A549 treated with AZD2906 at 1 μM for 4 hours (cell line): ENCODE results near the gene RMRP. TPM values are rescaled to one million over a fixed set of nuclear protein-coding genes. Genes with fewer than 3 reads are reported as not detected.

Experiments
- total RNA-seq: library from RNA; stranded (reverse); fragments of 200-300 nt; extraction: Qiagen RNA extraction; gene quantifications from 5 replicates; pipeline ENCODE4 v1.2.3, GENCODE V29; 2022

RMRP gene
- total RNA-seq = 5.1 to 14.3 TPM (median 9.2 TPM) in 4 of 5 replicates, not detected in the other

DNA sequence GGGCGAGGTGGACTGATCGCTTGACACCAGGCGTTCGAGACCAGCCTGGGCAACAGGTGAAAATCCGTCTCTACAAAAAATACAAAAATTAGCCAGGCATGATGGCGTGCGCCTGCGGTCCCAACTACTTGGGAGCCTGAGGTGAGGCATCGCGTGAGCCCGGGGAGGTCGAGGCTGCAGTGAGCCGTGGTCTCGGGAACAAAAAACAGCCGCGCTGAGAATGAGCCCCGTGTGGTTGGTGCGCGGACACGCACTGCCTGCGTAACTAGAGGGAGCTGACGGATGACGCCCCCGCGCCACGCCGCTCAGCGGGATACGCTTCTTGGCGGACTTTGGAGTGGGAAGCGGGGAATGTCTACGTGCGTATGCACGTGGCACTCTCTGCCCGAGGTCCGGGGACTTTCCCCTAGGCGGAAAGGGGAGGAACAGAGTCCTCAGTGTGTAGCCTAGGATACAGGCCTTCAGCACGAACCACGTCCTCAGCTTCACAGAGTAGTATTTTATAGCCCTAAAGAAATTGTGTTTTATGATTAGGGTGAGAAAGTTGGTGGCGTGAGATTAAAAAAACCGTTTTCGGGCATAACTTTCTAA, at the start of gene RMRP:
TSS of gene RMRP (minus strand) at position 474 of the 591 bp plus-strand sequence.

GRCh38 chr9:35689542-35690293, 31.9 kb upstream of the RMRP start, which contains the start of gene TPM2:
TPM2 (minus strand) TSS chr9:35689925; CDS start chr9:35689817, 108 bp downstream.

GRCh38 chr9:35673132-35674024, 15.6 kb upstream of the RMRP start, which contains the start of gene CA9:
CA9 (plus strand) TSS chr9:35673928; CDS start chr9:35673960, 32 bp downstream.

DNA sequence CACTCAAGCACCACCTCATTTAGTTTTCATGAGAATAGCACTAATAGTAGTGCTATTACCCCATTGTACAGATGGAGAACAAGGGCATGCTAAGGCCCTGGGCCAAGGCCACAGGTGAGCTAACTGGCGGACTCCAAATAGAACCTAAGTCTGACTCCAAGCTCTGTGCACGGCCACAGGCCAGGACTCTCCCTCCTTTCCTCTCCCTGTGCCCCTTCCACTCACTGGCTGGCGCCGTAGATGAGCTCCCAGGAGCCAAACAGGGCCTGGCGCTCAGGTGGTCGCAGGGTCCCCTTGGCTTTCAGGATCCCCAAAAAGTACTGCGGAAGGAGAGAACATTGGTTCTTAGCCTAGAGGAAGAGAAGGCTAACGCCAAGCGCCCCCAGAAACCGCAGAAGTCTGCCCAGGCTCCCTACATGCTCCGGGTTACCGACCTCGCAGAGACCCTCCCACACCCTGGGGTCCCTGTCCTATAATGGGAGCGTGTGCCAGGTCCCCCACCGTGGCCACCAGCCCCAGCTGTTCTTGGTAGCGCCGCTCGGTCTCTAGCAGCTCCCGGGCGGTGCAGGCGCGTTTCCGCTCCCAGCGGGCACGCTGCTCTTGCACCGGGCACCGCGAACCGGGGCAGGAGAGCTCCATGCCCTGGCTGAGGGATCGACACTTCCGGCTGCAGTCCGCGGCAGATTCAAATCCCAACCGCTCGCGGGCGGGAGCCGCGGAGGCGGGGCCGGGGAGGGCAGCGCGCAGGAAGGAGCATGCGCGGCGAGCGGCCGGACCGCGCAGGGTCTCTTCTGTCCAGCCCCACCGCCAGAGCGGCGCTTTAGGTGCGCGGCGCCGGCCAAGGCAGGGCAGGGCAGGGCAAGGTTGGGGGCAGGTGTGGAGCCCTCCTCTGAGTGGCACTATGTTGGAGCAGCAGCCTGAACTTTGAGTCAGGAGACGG, 7.0 kb upstream of the RMRP start, which contains the start of gene ARHGEF39:
TSS of gene ARHGEF39 (minus strand) at position 665 of the 940 bp plus-strand sequence. CDS start at position 639, 26 bp downstream.

GRCh38 chr9:35658137-35658967, 533 bp upstream of the RMRP start, which contains the start of gene CCDC107:
CCDC107 (plus strand) TSS chr9:35658292; CDS start chr9:35658380, 88 bp downstream.

GRCh38 chr9:35650341-35651158, 7.3 kb downstream of the RMRP start, which contains the start of gene SIT1:
SIT1 (minus strand) TSS chr9:35650931; CDS start chr9:35650853, 78 bp downstream.

DNA sequence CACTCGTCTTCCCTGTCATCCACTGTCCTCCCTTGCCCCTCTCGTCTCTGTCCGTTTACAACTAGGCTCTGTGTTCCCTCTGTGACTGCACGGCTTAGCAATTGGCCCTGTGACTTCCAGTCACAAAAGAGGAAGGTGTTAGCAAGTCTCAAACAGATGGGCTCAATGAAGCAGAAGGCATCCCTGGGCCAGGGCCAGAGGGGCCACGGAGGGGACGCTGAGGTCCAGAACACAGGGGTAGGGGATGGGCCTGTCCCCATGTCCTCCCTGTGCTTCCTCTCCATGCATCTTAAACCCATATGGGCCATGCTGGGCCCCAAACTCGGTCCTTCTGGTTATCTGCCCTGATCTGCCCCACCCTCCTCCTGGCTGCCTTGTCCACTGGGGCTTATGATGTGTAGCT, 39.5 kb downstream of the RMRP start, which contains the start of gene CD72:
TSS of gene CD72 (minus strand) at position 89 of the 403 bp plus-strand sequence. CDS start 110 bp downstream, outside the sequence.

Other genes with a start within 250 kb of the RMRP start
- gene RUSC2, start 167.9 kb downstream of the RMRP start, total RNA-seq = 26.6 to 32.2 TPM (median 31.5 TPM) in 5 replicates
- 21.8 to 29.3 TPM (median 28.4 TPM) in 5 replicates for gene TESK1, start 52.8 kb downstream of the RMRP start, total RNA-seq
- gene CD72, start 39.6 kb downstream of the RMRP start, total RNA-seq = 0.15 to 0.22 TPM (median 0.17 TPM) in 4 of 5 replicates, not detected in the other
- 0.07 TPM in 1 of 5 replicates, not detected in the others for gene SIT1, start 7.1 kb downstream of the RMRP start, total RNA-seq
- 25.4 to 33.7 TPM (median 32.3 TPM) in 5 replicates for gene CCDC107, start 273 bp upstream of the RMRP start, total RNA-seq
- gene ARHGEF39, start 7.2 kb upstream of the RMRP start, total RNA-seq = 11.1 to 18.8 TPM (median 16.6 TPM) in 5 replicates
- gene CA9, start 15.9 kb upstream of the RMRP start, total RNA-seq = 6.0 to 10.6 TPM (median 8.0 TPM) in 5 replicates
- gene TPM2, start 31.9 kb upstream of the RMRP start, total RNA-seq = 647 to 712 TPM (median 698 TPM) in 5 replicates
- 118 to 145 TPM (median 125 TPM) in 5 replicates for gene TLN1, start 74.2 kb upstream of the RMRP start, total RNA-seq
- 54.4 to 63.2 TPM (median 57.3 TPM) in 5 replicates for gene CREB3, start 74.6 kb upstream of the RMRP start, total RNA-seq
- gene GBA2, start 91.2 kb upstream of the RMRP start, total RNA-seq = 28.4 to 39.2 TPM (median 31.7 TPM) in 5 replicates
- gene RGP1, start 91.3 kb upstream of the RMRP start, total RNA-seq = 13.5 to 17.7 TPM (median 14.7 TPM) in 5 replicates
- gene MSMP, start 96.3 kb upstream of the RMRP start, total RNA-seq = 0.15 to 0.38 TPM (median 0.23 TPM) in 4 of 5 replicates, not detected in the other
- gene NPR2, start 133.6 kb upstream of the RMRP start, total RNA-seq = 4.2 to 6.3 TPM (median 4.6 TPM) in 5 replicates
- gene SPAG8, start 154.2 kb upstream of the RMRP start, total RNA-seq = 0.34 to 0.52 TPM (median 0.35 TPM) in 5 replicates
- 69.1 to 112 TPM (median 101 TPM) in 5 replicates for gene HINT2, start 157.0 kb upstream of the RMRP start, total RNA-seq
- gene FAM221B, start 170.7 kb upstream of the RMRP start, total RNA-seq = not detected in 5 replicates
- gene TMEM8B, start 171.2 kb upstream of the RMRP start, total RNA-seq = 2.4 to 3.5 TPM (median 3.4 TPM) in 5 replicates
- gene OR13J1, start 212.4 kb upstream of the RMRP start, total RNA-seq = not detected in 5 replicates
- gene HRCT1, start 248.2 kb upstream of the RMRP start, total RNA-seq = 0.22 to 0.51 TPM (median 0.34 TPM) in 5 replicates